GM18498 (cell line): Measurements from ENCODE around the gene PDZD4.

Experiments
- ATAC-seq: cut with Tn5 transposase; IDR thresholded peaks from one replicate; pipeline ENCODE4 v1.9.1; 2021; ENCODE audit warnings: mild to moderate bottlenecking, moderate library complexity; ENCODE audit not compliant: unreplicated experiment

Gene PDZD4

DNA sequence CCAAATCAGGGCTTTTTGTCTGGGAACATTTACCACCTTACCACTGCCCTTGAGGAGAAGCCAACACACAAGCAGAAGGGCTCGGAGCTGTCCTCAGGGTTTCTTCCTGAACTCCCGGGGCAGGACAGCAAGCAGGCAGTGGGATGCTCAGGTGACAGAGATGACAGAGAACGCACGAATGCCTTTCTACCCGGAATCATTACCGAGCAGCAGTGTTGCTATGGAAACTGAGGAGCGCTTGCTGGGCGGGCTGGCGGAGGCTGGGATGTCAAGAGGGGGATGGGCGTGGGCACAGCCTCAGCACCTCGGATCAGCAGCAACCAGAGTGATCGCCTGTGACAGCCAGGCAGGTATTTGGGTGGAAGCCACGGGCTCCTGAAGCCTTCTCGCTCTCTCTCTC is 18.1 kb downstream of the PDZD4 start:
- no peak for ATAC-seq

DNA sequence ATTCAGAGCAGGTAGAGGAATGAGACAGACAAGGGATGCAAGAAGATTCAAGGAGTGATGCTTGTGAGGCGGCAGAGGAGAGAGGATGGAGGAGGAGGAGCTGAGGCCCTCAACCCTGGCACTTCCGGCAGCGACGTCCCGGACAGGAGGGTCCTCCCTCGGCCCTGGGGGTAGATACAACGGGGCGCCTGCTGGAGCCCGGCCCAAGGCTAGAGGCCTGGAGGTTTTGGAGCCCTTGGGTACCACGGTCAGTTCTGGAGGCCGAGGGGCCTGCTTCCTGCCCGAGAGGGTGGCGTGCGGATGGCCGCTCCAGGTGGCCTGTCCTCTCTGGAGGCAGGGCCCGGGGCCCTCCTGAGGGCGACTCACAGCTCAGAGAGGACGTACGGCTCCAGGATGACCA is 22.4 kb downstream of the PDZD4 start:
- ATAC-seq = no peak

DNA sequence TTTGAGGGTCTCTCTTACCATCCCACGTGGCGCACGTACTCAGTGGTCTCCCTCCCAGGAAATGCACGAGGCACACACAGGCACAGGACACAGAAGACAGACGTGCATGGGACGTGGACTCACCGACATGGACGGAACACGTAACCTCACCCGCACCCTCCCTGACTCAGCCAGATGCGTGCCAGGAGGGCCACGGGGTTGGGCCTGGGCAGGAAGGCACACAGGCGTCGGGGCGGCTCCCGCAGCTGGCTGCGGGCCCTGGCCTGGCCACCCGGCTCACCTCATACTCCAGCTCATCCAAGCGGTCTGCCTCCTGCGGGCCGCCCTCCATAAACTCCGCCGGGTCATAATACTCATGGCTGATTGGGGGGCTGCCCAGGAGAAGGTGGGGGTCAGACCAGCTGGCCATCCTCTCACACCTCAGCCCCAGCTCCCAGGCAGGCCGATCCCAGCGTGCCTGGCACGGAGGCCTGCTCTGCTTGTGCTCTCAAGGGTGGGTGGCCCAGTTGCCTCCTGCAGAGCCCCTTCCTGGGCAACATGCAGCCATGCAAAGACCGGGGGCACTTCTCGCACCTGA is 23.3 kb downstream of the PDZD4 start:
- no peak for ATAC-seq

DNA sequence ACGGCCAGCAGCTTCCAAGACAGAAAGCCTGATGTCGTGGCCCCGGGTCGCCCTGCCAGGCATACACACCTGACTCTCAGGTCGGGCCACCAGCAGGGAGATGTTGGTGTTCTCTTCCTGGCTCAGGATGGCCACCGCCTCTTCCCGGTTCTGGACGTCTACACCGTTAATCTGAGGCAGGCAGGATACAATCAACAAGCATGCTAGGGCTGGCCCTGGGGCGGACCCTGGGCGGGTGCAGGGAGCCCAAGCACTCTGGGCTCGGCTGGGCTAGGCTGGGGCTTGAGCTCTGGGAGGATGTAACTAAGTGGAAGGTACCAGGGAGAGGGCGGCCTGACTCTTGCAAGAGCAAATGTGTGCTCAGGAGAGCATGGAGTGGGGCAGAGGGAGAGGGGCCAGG is 24.9 kb downstream of the PDZD4 start:
- no peak for ATAC-seq

DNA sequence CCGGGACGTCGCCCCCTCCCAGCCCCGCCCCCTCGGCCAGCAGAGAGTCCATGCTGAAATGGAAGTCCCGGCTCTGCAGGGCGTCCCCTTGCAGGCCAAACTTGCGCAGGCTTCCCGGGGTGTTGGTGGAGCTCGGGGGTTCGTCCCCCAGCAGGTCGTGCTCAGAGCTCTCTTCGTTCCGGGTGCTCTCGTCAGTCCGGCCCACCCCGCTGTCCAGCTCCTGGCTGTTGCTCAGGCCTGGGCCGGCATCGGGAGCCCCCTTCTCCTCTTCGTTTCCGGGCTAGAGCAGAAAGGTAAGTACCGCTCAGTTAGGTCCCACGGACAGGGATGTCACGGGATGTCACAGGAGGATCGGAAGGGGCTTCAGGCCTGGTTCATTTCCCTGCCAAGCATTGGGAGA is 25.7 kb downstream of the PDZD4 start:
- no peak for ATAC-seq

DNA sequence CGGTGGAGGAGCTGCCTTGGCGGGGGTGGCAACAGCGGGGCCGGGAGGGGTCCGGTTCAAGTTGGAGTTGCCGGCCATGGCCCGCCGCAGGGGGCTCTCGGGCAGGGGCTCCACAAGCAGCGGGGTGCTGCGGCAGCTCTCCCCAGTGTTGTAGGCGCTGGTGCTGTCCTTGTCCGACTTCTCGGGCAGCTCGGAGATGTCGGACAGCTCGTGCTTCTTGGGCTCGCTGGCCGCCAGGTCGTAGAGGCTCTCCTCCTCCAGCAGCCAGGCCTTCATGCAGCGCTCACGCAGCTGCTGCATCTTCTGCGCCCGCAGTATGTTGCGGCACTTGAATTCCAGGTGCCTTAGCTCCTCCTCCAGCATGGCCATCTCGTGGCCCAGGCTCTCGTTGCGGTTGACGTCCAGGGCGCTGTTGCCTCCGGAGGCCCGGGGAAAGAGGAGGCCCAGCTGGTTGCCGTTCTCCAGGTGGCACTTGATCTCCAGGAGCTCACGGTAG is 26.2 kb downstream of the PDZD4 start:
- no peak for ATAC-seq

DNA sequence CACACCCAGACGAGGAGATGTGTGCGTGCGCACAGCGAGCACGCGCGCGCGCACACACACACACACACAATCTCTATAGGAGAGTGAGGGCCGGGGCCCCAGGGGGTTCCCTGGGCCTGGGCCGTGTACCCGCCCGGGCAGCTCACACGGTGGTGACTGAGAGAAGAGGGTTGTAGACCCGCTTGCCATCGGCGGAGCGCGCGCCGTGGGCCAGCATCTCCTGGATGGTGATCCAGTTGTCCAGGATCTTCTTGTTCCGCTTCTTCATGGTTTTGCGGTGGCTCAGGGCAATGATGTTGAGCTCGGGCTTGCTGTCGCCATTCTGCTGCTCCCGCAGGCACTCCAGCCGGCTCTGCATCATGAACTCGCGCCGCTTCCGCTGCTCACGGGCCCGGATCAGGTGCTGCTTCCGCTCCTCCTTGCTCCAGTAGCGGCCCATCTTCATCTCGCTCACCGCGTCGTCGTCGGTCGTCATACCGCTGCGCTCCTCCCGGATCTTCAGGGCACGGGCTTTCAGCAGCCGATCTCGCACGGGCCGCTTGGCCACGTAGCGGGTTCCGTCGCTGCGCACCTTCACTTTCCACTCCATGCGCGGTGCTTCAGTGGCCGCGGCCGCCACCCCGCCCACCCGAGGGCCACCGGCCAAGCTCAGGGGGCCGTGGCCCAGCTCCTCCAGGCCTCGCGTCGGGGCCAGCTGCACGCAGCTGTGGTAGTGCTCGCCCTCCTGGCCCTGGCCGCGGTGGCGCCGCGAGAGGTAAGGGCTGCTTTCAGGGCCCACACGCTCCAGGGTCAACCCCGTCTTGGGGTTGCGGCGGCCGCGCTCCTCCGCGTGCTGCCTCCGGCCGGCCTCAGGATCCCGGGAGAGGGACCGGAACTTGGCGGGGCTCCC is 26.9 kb downstream of the PDZD4 start:
- no peak for ATAC-seq

DNA sequence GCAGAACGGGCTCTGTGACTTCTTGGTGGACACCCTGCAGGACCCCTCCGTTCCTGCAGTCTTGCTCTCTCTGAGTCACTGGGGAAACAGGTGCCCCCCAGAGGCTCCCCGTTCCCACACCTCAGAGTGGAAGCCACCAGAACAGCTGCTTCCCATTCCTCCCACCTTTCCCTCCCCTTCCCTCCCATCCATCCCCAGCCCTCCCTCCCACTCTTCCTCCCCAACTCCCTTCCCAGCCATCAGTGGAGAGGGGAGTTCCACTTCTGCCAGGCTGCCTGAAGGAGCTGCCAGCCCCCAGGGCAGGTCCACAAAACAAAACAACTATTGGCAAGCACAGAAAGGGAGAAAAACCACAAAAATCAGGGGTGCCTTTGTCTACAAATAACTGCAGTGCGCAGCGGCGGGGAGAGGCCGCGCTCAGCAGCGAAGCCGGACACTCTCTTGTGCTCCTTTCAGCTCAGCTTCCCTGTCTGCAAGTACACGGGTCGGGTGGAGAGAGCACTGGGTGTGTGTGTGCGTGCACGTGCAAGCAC is 27.8 kb downstream of the PDZD4 start:
- ATAC-seq = no peak

DNA sequence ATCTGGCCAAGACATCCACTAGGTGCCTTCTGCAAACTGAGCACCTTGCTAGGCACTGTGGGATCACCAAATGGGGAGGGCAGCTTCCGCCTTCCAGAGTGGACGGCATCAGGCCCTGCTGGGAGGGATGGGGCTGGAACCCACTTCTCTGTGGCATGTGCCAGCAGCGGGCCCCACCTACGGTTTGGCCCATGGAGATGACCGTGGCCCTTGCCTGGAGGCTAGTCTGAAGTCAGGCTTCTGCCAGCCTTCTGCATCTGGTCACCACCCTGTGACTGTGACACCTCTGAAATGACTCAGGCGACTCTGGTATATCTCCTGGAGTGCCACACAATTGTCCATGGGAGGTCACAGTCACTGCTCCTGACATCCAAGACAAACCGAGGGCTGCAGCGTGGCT is 28.7 kb downstream of the PDZD4 start:
- ATAC-seq = no peak

DNA sequence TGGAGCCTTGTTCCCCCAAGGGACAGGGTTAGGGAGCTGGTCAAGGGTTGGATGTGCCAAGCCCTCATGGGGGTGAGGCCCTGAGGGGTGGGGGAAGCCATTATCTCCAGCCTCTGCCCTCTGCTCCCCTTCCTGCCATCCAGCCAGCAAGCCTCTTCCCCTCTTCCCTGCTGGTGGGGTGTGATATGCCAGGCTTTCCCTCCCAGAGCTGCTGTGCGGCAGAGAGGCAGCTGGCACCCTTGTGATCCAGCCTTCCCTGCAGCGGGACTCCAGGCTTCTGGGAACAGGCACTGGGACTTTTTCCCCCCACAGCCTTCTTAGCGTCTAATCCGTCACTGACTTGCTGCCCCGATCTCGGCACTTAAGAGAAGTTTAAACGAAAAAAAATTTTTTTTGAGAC is 29.6 kb downstream of the PDZD4 start:
- no peak for ATAC-seq

DNA sequence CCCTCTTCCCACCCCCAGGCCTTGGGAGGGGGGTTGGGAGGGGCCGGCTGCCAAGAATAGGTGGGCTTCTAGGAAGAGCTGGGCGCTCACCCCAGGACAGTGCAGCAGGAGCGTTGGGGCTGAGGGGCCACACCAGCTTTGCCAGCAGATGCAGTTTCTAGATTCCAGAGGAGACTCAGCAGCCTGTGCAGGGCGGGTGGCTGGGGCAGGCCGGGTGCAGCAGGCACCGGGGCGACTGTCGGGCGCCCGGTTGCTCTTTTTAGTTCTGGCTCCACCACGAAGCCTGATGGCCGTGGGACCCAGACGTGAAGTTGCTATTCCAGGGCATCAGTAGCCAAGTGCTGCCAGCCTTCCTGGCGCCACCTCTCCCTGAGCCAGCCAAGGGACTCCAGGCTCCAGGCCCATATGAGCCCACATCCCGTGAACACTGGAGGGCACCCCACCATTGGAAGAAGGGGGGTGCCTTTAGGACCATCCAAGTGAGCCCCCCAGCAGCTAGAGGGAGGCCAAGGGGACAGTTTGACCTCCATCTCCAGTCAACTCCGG is 30.1 kb downstream of the PDZD4 start:
- no peak for ATAC-seq

DNA sequence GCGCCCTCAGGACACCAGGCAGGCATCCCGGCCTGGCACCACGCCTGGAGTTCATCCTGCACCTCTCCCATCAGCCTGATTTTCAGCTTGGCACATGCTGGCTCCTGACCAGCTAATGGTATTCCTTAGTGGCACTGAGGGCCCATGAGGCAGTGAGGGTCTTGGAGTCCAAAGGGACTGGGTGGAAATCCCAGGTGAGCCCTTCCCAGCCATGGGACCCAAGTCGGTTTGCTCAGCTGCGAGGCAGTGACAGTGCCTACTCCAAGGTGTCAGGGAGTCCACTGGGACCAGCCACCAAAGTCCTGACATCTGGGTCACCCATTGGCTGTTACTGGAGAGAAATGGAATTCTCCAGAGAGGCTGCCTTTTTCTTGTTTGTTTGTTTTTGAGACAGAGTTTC is 31.0 kb downstream of the PDZD4 start:
- no peak for ATAC-seq

DNA sequence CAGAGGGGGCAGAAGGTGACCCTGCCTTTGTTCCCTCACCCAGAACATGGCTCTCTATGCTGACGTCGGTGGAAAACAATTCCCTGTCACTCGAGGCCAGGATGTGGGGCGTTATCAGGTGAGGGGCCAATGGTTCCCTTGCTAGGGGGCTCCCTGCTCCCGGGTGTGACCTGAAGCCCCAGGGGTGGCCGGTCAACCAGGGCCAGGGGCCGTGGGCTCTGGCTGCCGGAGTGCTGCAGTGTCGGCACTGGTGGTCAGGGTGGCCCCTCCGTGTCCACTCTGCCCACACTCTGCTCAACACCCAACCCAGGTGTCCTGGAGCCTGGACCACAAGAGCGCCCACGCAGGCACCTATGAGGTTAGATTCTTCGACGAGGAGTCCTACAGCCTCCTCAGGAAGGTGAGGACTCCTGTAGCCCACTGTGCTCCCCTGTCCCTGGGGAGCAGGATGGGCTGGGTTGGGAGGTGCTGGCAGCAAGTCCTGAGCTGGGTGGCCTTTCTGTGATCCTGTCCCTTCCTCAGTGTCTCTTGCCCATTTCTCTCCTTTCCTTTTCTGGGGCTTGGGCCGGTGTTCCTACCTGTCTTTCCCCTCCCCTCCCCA is 32.8 kb downstream of the PDZD4 start:
- no peak for ATAC-seq

DNA sequence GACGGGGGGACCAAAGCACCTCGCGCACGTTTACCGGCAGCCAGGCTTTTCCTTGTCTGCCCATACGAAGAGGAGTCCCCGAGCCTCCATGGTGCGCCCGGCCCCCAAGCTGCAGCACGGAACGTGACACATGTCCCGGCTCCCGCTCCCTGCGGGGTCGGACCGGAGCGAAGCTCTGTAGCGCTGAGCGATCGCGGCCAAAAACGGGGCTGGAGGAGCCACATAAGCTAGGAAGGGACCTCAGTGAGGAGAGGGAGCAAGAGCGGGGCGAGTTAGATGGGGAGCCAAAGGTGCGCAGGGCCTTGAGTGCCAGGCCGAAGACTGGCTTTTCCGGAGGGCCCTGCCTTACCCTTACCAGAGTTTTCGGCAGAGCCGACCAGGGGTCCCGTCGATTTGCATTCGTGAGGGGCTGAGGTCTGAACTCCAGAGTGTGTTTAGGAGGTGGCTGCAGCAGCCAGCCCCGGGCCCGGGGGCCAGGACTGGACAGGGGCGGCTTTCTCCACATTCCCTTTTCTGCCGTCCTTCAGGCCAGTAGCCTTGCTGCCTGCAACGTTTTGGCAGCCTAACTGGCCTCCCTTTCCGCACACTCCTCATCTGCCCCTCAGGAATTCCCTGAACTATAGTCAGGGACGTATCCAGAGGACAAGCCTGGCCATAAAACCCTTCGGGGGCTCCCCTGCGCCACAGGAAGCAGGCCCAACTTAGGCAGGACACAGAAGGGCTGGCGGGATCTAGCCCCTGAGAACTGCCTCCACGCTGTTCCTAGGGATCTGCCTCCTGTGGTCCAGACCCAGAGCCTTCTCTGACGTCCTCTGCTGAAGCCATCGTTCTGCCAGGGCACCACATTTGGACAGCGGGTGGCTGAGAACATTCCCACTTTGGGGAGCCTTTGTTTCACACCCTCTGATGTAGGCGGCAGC is 35.2 kb downstream of the PDZD4 start:
- no peak for ATAC-seq

DNA sequence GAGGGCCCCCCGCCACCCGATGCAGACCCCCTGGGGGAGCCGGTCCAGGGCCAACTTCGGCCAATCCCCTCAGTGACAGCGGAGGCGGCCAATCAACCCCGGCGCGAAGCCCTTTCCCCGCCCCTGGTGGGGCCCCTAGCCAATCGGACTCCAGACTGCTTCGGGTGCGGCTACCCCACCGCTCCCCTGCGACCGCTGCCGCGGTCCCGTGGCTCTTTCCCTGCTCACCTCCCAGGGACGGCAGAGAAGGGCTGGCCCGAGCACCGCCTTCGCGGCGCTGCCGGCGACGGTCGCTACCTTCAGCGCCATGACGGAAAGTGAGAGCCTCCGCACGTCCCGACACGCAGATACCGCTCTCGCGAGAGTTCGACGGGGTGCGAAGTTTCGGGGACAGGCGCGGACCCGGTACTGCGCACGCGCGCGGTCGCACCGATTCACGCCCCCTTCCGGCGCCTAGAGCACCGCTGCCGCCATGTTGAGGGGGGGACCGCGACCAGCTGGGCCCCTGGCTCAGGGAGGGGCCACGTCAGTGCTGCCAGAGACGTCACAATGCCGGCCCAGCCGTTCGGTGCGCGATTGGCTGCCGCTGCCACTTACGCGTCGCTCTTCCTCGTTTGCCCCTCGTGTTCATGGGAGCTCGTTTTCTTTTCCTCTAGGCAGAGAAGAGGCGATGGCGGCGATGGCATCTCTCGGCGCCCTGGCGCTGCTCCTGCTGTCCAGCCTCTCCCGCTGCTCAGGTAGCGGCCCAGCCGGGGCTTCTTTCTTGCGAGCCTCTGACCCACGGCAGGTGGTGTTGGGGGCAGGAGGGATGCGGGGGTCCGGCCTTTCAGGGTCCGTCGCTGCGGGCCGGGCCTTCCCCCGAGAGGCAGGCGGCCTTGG is 36.1 kb downstream of the PDZD4 start, which contains the start of the genes IDH3G and SSR4:
TSS of gene IDH3G (minus strand) at position 358 of the 879 bp plus-strand sequence. CDS start at position 309, 49 bp downstream.
TSS of gene SSR4 (plus strand) at position 651 of the 879 bp plus-strand sequence. CDS start at position 671, 20 bp downstream.
- ATAC-seq = peak; percentile 94

DNA sequence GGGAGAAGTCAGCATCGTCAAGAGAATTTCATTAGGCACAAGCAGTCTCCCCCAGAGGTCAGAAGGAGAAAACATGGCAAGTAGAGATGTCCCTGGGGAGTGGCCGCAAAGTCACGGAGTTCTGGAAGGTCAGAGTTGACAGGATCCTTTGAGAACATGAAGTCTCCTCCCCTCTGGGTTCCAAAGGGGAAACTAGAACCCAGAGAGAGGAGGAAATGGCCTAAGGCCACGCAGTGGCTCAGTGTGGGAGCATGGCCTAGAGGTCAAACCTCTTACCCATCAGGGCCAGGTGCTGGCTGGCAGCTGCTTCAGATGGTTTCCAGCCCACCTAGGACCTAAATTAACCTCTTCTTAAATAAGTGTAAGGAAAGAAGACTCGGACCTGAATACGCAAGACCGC is 37.1 kb downstream of the PDZD4 start:
- ATAC-seq = no peak

DNA sequence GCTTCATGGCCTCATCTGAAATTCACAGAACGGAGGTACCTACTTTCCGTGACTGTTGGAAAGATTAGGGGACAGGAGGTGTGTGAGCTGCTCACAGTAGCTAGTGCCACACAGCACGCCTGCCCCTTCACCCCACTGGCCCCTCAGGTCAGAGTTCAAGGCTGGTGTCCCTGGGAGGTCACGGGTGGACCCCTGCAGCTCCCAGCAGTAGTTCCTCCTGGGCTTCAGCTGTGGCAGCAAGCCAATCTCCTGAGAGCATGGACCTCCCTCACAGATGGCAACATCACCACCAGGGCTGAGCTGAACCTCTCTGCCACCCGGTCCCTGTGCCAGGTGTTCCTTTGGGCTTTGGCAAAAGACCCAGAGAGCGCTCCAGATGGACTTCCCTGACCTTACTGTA is 38.0 kb downstream of the PDZD4 start:
- no peak for ATAC-seq

DNA sequence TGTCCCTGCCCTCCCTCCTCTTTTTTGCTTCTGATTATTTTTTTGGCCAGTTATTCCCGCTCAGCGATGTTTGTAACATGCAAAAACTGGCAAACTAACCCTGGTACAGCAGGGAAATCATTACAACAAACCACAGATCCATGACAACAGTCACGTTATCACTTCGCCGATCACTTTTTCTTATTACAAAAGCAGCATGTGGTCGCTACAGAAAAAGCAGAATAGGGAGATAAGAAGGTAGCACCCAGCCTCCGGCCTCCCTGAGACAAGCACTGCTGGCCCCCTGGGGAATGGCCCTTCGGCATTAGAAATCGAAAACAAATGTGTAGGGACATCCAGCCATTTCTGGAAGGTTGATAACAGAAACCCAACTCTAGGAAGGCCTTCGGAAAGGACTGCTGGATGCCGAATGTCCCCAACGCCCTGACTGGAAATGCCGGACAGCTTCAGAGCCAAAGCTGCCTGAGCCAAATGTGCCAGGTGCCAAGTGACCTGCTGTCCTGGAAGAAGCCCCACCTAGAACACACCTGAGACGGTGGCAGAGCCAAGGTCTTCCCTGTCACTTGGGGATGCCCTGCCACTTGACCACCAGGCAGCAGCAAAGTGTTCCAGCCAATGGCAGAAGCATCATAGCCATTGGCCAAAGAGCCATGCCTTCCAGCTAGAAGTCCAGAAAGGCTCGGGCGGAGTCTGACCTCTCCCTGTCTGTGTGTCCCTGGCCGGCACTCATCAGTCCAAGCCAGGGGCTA is 39.1 kb downstream of the PDZD4 start:
- no peak for ATAC-seq
